GM10266 (cell line): ENCODE results near the gene LRCH2.

Source experiments
- DNase-seq: peaks from one replicate; pipeline ENCODE4 v3.0.0; 2012; ENCODE audit errors: extremely low spot score
- TF ChIP-seq, protein P1 (sequence below): IDR thresholded peaks from 2 replicates; pipeline ENCODE4 v1.5.1; 2012; ENCODE audit warnings: mild to moderate bottlenecking, low read depth; ENCODE audit not compliant: control insufficient read depth, insufficient read depth; ENCODE audit errors: missing control alignments

LRCH2 gene

GRCh38 chrX:115260330-115260729, 26.4 kb upstream of the LRCH2 start:
- no peak for DNase-seq
- TF ChIP-seq, protein P1, sequence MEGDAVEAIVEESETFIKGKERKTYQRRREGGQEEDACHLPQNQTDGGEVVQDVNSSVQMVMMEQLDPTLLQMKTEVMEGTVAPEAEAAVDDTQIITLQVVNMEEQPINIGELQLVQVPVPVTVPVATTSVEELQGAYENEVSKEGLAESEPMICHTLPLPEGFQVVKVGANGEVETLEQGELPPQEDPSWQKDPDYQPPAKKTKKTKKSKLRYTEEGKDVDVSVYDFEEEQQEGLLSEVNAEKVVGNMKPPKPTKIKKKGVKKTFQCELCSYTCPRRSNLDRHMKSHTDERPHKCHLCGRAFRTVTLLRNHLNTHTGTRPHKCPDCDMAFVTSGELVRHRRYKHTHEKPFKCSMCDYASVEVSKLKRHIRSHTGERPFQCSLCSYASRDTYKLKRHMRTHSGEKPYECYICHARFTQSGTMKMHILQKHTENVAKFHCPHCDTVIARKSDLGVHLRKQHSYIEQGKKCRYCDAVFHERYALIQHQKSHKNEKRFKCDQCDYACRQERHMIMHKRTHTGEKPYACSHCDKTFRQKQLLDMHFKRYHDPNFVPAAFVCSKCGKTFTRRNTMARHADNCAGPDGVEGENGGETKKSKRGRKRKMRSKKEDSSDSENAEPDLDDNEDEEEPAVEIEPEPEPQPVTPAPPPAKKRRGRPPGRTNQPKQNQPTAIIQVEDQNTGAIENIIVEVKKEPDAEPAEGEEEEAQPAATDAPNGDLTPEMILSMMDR, result no peak

- DNase-seq, result no peak
Measured at GRCh38 chrX:115259238-115259875, 25.5 kb upstream of the LRCH2 start.

GRCh38 chrX:115257711-115258110, 23.8 kb upstream of the LRCH2 start:
- TF ChIP-seq, protein P1, result no peak
- no peak for DNase-seq

More at GRCh38 chrX:115259238-115259875, 25.5 kb upstream of the LRCH2 start:
- TF ChIP-seq, protein P1, result no peak

DNA sequence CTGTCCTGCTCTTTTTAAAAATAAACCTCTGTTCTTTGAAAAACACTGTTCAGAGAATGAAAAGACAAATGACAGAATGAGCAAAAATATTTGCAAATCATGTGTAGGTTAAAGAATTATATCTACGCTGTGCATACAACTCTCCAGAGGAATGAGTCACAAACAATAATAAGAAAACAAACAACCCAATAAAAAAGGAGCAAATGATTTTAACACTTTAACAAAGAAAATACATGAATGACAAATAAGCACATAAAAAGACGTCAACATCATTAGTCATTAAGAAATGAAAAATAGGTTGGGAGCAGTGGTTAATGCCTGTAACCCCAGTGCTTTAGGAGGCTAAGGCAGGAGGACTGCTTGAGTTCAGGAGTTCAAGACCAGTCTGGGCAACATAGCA, 21.1 kb upstream of the LRCH2 start:
- TF ChIP-seq, protein P1, result no peak
- no peak for DNase-seq

DNA sequence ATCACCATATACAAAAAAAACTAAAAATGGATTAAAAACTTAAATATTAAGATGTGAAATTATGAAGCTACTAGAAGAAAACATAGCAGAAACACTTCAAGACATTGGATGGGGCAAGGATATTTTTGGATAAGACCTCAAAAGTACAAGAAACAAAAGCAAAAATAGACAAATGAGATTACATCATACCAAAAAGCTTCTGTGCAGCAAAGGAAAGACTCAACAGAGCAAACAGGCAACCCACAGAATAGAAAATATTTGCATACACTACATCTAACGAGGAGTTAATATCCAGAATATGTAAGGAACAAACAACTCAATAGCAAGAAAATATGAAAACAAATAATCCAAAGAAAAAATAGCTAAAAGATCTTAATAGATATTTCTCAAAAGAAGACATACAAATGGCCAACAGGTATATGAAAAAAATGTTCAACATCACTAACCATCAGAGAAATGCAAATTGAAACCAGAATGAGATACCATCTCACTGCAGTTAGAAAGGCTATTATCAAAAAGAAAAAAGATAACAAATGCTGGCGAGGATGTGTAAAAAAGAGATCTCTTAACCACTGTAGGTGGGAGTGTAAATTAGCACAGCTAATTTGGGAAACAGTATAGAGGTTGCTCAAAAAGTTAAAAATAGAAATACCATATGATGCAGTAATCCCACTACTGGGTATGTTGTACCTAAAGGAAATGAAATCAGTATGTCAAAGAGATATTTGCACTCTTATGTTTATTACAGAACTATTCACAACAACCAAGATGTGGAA, 17.8 kb upstream of the LRCH2 start:
- TF ChIP-seq, protein P1, result no peak
- DNase-seq, result no peak

- TF ChIP-seq, protein P1, result no peak
- no peak for DNase-seq
Measured at GRCh38 chrX:115237056-115237455, 3.2 kb upstream of the LRCH2 start.

DNA sequence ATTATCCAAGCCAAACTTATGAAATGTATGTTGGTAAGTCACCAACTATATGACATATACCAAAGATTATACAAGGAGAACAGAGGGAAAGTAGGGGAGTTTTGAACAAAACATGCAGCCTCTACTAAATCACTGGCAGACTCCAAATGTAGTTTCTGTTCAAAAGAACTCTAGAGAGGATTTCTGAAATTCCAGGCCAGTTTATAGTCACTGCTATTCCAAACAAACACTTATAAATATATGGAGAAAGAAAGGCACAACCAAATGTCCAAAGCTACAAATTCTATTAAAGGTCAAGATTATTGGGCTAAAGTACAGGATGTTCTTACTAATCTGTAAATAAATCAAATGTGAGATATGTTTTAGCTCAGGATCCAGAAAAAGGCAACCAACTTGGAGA, 2.7 kb upstream of the LRCH2 start:
- TF ChIP-seq, protein P1, result no peak
- DNase-seq, result no peak
